ENCODE results near the gene ZNF487.
"Not testable (repeated sequence)": the region's sequence is repeated elsewhere in the genome, so short reads cannot be mapped to it uniquely, and the experiment has no call there.

ZNF487 gene

DNA sequence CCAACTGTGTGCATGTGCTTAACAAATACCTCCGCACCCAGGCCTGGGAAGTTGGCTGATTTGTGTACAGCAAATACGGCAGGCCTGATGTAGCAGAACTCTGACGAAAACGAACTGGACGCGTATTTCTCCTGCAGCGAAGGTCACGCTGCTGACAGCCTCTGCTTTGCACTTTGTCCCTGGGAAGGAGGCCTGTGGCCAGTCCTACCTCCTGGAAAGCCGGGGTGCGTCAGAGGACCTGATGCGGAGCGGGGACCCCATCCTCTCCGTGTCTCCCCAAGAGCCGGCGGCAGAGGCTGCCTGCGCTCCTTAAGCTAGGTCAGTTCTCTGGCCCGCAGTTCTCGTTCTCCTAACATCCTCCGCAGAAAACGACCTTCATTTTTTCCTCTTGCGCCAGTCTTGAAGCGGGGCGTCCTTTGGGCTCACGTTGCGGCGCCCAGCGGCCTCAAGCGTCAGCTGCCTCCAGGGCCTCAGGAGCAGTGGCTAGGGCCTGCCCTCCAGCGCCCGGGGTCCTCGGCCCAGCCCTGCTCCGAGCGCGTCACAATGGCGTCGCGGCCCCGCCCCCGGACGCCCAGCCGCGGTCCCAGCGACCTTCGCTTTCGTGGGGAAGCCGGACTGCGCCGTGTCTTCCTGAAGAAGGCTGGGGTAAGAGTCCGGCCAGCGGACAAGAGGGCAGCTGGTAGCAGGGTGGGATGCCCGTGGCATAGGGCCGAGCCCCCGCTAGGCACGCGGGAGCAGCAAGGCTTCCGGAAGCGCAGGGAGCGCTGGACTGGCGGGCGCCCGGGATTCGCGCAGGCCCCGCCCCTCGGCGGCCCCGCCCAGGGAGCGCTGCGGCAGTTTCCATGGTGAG, at the start of gene ZNF487:
ZNF487 (plus strand) TSS at position 821 of the 850 bp plus-strand sequence. CDS start 38,703 bp downstream, outside the sequence.
- peak; percentile 82 for DNase-seq (ENCODE audit: low read depth)

DNA sequence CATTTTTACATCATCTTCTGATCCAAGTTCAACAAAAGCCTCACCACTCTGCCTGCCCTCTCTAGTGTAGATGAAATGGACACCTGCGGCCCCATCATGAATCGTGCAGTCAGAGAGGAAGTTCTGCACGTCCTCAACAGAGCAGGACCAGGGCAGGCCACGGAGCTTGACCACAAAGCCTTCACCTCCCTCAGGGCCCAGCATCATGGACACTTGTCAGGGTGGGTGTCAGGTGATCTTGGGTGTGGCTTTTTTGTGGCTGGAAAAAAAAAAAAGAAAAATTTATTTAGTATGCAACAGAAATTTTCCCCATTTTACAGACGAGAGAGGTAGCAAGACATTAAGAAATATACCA, 49.3 kb upstream of the ZNF487 start:
- no peak for DNase-seq (ENCODE audit: low read depth)

DNA sequence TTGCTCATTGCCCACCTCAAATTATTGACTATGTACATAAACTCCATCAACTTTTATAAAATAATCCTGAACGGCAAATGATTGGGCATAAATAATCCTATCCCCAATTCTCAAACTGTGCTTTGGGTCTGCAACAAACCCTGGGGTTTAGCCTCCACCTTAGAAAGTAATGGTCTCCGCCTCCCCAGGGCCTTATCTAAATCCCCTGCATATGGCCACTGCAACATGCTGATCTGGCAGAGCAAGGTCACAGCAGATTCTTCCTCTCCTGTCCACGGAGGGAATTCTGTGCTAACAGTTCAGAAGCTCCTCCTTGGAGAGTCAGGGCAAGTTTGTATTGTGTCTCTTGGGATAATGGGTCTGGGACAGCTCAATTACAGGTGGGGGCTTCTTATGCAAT, 47.0 kb upstream of the ZNF487 start:
- DNase-seq (ENCODE audit: low read depth): no peak

DNA sequence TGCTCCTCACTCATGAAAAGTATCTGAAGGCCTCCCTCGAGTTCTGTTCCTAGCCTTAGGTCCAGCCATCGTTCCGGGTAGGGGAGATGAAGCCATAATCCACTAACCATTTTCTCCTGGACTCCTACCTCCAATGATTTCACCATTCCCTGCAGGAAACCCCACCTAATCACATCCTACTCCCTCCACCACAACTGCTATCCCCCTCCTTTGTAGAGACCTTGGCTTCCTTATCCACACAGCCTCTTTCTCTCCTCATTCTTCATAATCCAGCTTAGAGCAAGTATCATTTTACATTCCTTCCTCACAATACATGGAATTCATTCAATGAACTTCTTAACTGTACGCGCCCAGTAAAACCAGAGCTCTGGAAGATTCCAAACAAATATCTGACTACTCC, 46.6 kb upstream of the ZNF487 start:
- no peak for DNase-seq (ENCODE audit: low read depth)

DNA sequence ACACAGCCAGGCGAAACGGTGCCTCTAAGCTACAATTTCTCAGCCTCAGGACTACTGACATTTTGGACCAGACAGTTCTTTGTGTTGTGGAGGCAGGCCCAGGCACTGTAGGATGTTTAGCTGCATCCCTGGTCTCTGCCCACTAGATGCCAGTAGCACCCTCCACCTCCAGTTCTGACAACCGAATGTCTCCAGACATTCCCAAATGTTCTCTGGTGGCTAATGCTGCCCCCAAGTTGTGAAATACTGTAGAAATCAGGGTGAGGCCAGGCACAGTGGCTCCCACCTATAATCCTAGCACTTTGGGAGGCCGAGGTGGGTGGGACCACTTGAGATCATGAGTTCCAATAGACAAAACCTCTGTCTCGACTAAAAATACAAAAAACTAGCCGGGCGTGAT, 46.2 kb upstream of the ZNF487 start:
- DNase-seq (ENCODE audit: low read depth): no peak

DNA sequence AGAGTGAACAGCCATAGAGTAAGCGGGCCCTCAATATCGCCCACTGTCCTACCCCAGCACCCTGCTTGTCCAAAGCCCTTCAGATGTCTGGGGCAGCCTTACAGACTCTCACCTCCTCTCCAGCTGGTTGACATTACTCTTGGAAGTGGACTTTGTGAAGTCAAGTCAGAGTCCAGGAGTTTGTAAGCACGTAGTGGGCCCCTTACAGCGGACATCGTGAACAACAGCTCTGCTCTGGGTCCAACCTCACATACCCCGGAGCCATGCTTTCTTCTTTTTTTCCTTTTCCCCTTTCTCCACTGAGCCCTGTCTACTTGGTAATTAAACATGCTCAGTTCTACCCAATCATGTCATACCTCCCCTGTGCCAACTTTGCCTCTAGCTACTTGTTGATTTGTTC, 45.4 kb upstream of the ZNF487 start:
- no peak for DNase-seq (ENCODE audit: low read depth)

DNA sequence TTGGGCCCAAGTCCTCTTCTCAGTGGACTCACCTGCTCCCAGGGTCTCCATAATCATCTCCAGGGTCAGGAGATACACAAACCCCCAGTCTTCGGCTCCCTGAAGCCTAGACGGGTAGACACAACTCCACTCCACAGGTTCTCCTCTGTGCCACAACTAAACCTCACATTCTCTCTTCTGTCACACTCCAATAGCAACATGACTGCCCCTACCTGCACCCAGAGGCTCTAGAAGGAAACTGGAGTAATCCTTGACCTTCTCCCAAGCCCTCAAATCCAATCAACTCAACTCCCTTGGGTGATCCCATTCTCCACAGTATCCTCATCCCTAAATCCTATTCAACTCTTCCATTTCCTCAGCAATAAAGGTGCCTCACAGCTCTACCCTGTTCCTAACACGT, 44.2 kb upstream of the ZNF487 start:
- DNase-seq (ENCODE audit: low read depth): no peak

DNA sequence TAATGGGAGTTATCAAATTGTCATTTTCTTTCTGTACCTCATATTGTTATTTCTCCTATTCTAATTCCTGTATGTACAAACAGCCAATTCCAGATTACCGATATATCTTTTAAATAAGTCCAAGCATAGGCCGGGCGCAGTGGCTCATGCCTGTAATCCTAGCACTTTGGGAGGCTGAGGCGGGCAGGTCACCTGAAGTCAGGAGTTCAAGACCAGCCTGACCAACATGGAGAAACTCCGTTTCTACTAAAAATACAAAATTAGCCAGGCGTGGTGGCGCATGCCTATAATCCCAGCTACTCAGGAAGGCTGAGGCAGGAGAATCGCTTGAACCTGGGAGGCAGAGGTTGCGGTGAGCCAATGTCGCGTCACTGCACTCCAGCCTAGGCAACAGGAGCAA, 43.7 kb upstream of the ZNF487 start:
- DNase-seq (ENCODE audit: low read depth): not testable (repeated sequence)

DNA sequence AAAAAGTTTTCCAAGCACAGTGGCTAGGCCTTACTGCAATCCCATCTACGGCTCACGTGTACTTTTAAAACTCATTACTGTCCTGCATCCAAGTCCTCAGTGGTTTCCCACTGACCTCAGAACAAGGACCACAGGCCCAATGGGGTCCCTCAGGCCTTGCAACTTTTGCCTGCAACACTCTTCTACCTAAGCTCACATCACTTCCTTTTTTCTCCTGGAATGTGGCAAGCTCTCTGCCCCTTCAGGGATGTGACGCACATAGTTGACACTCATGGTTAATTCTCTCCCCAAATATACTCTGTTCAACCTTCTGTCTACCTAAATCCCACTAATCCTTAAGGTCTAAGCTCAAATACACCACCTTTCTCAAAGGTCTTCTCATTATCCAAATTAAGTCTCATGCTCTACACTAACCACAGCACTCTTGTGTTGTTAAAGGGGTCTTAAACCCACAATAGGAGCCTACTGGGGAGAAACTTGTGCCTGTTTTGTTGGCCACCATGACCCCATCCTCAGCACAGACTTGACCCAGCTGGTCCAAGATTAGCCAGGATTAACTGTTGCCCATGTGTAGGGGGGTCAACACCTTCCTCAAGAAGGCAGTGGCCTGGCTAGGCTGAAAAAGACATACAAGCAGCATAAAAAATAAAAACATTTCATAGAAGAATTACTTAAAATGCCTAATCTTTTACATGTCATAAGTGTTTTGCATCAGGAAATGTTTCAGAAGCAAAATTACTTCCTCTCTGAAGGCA, 43.1 kb upstream of the ZNF487 start:
- DNase-seq (ENCODE audit: low read depth): no peak

DNA sequence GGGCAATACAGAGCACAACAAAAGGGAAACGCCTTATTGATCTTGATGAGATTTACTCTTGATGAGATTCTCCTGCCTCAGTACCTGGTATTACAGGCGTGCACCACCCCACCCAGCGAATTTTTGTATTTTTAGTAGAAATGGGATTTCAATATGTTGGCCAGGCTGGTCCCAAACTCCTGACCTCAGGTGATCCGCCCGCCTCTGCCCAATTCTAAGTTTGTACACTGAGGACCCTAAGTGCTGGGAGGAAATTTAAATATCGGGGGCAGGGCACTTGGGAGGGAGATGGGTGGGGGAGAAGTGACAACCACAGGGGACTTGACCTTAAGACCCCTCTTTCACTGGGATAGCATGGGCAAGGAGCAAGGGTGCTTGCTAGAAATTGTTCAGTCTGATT, 42.0 kb upstream of the ZNF487 start:
- no peak for DNase-seq (ENCODE audit: low read depth)

DNA sequence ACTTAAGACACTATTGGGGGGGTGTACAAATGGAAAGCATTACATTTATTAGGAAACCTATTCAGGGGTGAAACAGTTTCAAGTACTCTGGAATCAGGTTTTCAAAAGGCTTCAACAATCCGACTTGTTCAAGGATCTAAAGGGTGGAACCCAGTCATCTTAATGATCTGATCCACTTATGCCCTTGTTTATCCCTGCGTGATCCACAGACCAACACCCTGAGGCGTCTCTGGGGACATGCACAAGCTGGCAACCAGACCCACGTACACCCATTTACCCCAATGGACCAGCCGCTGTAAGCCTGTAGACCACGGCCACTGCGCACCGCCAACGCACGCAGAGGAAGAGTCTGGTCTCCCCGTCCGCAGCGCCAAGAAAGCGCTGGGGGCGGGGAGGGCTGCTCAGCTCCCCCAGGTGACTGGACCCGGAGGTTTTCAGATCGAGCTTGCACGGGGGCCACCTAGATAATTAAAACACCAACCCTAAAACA, 41.3 kb upstream of the ZNF487 start:
- no peak for DNase-seq (ENCODE audit: low read depth)

DNA sequence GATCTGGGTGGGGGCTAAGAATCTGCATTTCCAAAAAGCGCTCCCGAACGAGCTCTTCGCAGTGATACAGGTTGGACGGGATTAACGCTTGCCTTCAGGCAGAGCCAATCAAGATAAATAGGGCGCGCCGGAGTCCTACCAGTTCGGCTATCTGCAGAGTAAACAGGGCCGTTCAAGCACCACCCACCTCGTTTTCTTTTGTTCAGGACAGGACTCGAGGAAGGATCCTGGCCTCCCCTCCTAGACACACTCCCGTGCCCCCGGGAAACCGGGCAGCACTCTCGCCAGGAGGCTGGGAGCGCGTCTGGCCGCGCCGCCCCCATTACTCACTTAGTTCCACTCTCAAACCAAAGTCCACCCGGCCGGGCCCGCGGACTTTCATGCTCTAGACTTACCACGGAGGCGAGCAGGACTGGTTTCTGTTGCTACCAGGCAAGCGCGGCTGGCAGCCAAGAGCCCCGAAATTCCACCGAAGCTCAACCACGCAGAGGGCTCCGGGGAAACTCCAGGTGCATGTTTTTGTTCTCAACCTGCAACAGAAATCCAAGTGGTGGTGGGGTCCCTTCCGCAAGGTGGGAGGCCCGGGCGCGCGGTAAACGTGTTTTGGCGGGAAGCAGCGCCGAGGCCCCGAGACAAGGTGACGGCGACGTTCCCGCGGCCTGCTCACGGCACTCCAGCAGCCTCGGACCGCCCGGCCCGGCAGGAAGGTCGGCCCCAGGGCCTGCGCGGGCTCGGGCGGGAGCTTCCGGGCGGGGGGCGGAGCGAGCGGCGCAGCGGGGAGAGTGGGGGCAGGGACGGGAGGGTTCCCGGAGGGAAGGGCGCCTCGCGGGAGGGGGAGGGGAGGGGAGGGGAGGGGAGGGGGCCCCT, 40.6 kb upstream of the ZNF487 start:
- peak; percentile 72 for DNase-seq (ENCODE audit: low read depth)

DNA sequence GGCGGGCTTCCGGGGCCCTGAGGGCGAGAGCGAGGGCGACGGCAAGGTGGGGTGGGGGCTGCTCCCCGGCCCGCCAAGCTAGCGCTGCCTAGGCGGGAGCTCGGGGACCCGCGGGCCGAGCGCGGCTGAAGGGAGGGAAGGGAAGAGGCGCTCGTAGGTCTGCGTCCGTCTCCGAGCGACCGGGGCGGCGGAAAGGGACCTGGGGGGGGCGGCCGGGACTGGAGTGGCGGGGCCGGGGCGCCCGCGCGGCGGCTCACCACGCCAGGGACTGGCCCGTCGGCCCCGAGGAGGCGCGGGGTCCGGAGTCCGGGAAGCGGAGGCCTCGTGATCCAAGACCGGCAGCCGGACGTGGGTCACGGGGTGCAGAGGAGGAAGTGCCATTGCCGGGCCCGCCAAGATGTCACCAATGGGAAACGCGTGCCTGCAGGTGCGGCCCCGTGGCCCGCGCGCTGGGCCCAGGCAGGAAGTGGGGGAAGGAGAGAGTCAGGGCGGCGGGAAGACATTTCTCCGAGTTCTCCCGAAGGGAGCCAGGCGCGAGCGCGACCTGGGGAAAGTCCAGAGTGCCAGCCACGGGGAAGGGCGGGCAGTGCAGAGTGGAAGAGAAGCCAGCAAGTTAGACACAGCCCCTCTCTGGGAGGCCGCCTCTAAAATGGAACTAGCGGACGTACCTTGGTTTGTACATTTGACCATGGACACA, 39.8 kb upstream of the ZNF487 start:
- peak; percentile 73 for DNase-seq (ENCODE audit: low read depth)

DNA sequence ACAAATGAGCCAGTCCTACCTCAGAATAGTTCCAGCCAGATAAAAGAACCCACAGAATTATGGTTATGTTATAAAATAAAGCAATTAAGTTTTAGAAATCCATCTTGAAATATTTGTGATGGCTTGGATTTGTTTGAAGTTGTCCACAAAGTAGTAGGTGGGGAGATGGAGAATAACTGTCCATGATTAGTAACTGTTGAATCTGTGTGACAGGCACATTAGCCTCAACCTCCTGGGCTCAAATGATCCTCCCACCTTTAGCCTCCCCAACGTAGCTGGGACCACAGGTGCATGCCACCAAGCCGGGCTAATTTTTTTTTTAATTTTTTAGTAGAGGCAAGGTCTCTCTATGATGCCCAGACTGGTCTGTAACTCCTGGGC, 38.0 kb upstream of the ZNF487 start:
- DNase-seq (ENCODE audit: low read depth): no peak

DNA sequence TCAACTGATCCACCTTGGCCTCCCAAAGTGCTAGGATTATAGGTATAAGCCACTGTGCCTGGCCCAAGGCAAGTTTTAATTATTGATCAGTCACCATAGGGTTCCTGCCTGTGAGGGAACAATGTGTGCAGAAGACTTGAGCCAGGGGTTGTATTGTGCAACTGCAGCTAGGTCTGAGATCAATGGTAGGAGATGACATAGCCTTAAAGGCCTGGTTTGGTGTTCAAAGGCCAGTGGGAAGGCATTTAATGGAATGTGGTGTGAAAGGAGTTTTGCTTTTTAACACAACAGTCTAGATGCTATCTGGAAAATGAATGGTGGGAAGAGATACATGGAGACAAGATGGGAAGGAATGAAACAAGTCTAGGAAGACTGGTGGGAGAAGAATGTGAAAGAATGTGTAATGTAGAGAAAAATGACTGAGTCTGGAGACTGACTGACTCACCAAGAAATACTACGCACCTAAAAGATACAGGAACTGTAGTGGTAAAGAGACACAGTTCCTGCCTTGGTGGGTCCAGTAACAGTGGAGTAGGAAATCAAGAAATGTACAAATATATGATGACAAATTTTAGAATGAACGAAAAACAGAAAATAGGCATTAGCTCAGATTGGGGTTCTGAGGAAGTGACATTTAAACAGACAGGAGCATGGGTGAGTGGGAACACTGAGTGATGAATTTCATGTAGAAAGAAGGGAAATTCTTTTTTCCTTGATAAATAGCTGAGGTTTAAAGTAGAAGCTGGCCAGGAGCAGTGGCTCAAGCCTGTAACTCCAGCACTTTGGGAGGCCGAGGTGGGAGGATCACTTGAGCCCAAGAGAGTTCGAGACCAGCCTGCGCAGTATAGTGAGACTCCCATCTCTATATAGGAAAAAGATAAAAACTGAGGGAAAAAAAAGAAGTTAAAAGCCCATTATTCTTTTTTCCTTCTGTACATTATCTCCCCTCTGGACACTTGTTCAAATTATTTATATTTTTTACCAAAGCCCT, 37.3 kb upstream of the ZNF487 start:
- DNase-seq (ENCODE audit: low read depth): no peak

DNA sequence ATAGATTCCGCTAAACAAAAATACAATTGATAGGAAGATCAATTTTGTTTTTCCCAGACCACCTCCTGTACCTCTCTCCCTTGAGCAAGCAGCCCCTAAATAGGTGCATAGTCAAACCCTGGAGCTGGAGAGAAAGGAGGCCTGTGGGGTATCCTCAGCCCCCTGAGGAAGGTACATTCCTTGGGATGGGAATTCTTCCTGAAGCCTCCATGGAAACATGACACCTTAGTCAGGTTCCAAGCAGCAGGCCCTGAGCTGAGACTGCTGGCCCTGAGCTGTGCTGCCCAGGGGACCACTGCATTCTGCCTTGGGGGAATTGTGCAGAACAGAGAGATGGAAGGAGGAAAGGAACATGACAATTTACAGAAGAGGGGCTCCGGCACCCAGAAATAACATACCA, 35.3 kb upstream of the ZNF487 start:
- no peak for DNase-seq (ENCODE audit: low read depth)

DNA sequence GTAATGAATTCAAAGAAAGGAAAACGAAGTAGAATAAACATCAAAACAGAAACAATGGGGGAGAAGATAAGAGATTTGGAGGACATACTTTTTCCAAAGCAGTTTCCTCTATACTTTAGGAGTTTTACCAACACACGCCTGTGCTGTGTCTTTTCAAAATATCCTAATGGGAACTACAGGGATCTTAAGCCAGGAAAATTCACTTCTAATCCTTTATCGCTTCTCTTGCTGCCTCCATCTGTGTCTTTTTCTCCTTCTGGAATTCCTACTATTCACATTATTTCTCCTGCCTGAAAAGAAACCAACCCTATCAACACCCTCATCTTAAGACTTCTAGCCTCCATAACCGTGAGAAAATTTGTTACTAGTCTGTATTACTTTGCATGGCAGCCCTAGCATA, 34.7 kb upstream of the ZNF487 start:
- no peak for DNase-seq (ENCODE audit: low read depth)

DNA sequence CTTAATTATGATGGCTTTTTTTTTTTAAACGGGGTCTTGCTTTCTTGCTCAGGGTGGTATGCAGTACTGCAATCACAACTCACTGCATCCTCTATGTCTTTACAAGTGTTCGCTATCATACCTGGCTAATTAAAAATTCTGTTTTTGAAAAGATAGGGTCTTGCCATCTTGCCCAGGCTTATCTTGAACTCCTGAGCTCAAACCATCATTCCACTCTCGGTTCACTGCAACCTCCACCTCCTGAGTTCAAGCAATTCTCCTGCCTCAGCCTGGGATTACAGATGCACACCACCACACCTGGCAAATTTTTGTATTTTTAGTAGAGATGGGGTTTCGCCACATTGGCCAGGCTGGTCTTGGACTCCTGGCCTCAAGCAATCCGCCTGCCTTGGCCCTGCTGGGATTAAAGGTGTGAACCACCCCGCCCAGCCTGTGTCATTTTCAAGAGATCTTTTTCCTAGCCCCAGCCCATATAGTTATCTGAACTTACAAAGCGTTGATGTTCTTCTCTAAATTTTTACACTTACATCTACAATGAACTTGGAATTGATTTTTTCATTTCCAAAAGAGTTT, 33.9 kb upstream of the ZNF487 start:
- no peak for DNase-seq (ENCODE audit: low read depth)

DNA sequence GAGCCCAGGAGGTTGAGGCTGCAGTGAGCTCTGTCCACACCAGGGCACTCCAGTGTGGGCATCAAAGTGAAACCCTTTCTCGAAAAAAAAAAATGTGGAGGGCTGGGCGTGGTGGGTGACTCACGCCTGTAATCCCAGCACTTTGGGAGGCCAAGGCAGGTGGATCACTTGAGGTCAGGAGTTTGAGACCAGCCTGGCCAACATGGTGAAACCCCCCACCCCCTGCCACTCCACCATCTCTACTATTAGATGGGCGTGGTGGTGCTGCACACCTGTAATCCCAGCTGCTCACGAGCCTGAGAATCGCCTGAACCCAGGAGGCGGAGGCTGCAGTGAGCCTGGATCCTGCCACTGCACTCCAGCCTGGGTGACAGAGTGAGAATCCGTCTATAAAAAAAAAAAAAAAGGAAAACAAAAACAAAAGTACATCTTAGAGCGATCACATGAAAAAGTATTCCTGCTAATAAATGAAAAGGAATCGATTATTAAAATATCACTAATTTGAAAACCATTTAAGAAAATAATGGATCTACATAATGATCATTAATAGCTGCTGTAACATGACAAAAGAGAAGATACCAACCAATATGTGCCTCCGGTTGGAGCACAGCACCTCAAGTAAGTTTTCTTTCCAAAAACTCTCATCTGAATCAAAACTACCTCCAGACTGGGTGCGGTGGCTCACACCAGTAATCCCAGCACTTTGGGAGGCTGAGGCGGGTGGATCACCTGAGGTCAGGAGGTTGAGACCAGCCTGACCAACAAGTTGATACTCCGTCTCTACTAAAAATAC, 32.8 kb upstream of the ZNF487 start:
- no peak for DNase-seq (ENCODE audit: low read depth)
